Stimulated activated memory B cell treated with anti-CD40 and anti-IgM and Interleukin-4, amounts not matched to agents 10 μg/mL and 1 μg/mL and 100 μg/mL, for 72 hours (primary cell): ENCODE measurements around the gene EME1.
"Not testable (repeated sequence)": the region's sequence is repeated elsewhere in the genome, so short reads cannot be mapped to it uniquely, and the experiment has no call there.

Source experiments
- ATAC-seq: fragments of 150-1000 bp; cut with Tn5 transposase; 2 replicates; pipeline ENCODE4 v1.10.0; 2021
- H3K27ac Mint-ChIP-seq: one replicate; pipeline ENCODE4 v1.8.0; 2022; ENCODE audit warnings: mild to moderate bottlenecking, mixed read lengths
- H3K27me3 Mint-ChIP-seq: one replicate; pipeline ENCODE4 v1.8.0; 2022; ENCODE audit warnings: mixed read lengths
- H3K36me3 Mint-ChIP-seq: one replicate; pipeline ENCODE4 v1.8.0; 2022; ENCODE audit warnings: mixed read lengths
- H3K4me1 Mint-ChIP-seq: one replicate; pipeline ENCODE4 v1.8.0; 2022; ENCODE audit warnings: mixed read lengths
- H3K4me3 Mint-ChIP-seq: one replicate; pipeline ENCODE4 v1.8.0; 2022; ENCODE audit warnings: mild to moderate bottlenecking, moderate library complexity, mixed read lengths
- H3K9me3 Mint-ChIP-seq: one replicate; pipeline ENCODE4 v1.8.0; 2022; ENCODE audit warnings: mixed read lengths

The EME1 gene

GRCh38 chr17:50420419-50421112, 47.5 kb downstream of the EME1 start:
- peaks cover 49% of the 10 kb centered on the region for H3K4me1 Mint-ChIP-seq
- no peaks in the 10 kb centered on the region for H3K27me3 Mint-ChIP-seq
- no peak overlapping the region for H3K4me3 Mint-ChIP-seq
- H3K9me3 Mint-ChIP-seq = peaks cover 7% of the 10 kb centered on the region
- peak overlapping the region; percentile 88 for H3K27ac Mint-ChIP-seq
- no peak for ATAC-seq
- H3K36me3 Mint-ChIP-seq = peaks cover 6% of the 10 kb centered on the region

DNA sequence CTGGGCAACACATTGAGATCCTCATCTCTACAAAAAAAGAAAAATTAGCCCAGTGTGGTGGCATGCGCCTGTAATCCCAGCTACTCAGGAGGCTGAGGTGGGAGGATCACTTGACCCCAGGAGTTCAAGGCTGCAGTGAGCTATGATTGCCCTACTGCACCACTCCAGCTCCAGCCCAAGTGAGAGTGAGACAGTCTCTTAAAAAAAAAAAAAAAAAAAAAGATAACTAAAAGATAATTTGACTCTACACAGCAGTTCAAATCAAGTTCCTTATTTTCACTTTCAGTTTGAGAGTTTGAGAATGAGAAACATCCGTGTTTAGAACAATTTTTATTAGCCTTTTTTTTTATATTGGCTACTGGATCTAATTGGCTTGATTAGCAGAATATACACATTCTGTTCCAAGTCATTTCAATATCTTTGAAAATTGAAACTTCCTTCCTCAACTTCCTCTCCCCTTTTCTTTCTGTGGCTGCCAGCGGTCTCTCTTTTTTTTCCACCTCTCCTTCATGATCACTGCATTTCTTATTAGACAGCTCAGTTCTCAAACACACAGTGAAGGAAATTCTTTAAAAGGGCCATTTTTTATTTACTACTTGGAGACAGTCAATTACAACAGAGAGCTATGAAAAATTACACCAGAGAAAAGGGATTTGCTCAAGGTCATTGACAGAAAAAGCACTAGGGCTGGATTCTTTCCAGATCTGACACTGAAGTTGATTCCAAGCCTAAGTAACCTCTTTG, 48.5 kb downstream of the EME1 start:
- Mint-ChIP-seq H3K4me1 (peaks cover 53% of the 10 kb centered on the region), H3K36me3 (peaks cover 6% of the 10 kb centered on the region), H3K27ac (peak overlapping the region; percentile 88), H3K27me3 (no peaks in the 10 kb centered on the region), H3K4me3 (peak overlapping the region; percentile 55), H3K9me3 (peaks cover 7% of the 10 kb centered on the region)
- ATAC-seq = peak; percentile 69

GRCh38 chr17:50422738-50423137, 49.7 kb downstream of the EME1 start:
- peaks cover 6% of the 10 kb centered on the region for H3K36me3 Mint-ChIP-seq
- peak overlapping the region; percentile 88 for H3K27ac Mint-ChIP-seq
- ATAC-seq = no peak
- no peak overlapping the region for H3K4me3 Mint-ChIP-seq
- H3K4me1 Mint-ChIP-seq = peaks cover 59% of the 10 kb centered on the region
- no peaks in the 10 kb centered on the region for H3K27me3 Mint-ChIP-seq
- peaks cover 7% of the 10 kb centered on the region for H3K9me3 Mint-ChIP-seq

- peaks cover 6% of the 10 kb centered on the region for H3K36me3 Mint-ChIP-seq
- H3K27ac Mint-ChIP-seq = peak overlapping the region; percentile 88
- H3K9me3 Mint-ChIP-seq = peaks cover 7% of the 10 kb centered on the region
- H3K27me3 Mint-ChIP-seq = no peaks in the 10 kb centered on the region
- peaks cover 62% of the 10 kb centered on the region for H3K4me1 Mint-ChIP-seq
- H3K4me3 Mint-ChIP-seq = no peak overlapping the region
- no peak for ATAC-seq
These were observed 50.6 kb downstream of the EME1 start for GRCh38 chr17:50423553-50424159.

- Mint-ChIP-seq H3K27me3 (no peaks in the 10 kb centered on the region), H3K27ac (peak overlapping the region; percentile 88), H3K9me3 (peaks cover under 1% of the 10 kb centered on the region), H3K36me3 (no peaks in the 10 kb centered on the region), H3K4me3 (no peak overlapping the region), H3K4me1 (peaks cover 59% of the 10 kb centered on the region)
- ATAC-seq = no peak
These were observed 51.4 kb downstream of the EME1 start for GRCh38 chr17:50424246-50424995.

DNA sequence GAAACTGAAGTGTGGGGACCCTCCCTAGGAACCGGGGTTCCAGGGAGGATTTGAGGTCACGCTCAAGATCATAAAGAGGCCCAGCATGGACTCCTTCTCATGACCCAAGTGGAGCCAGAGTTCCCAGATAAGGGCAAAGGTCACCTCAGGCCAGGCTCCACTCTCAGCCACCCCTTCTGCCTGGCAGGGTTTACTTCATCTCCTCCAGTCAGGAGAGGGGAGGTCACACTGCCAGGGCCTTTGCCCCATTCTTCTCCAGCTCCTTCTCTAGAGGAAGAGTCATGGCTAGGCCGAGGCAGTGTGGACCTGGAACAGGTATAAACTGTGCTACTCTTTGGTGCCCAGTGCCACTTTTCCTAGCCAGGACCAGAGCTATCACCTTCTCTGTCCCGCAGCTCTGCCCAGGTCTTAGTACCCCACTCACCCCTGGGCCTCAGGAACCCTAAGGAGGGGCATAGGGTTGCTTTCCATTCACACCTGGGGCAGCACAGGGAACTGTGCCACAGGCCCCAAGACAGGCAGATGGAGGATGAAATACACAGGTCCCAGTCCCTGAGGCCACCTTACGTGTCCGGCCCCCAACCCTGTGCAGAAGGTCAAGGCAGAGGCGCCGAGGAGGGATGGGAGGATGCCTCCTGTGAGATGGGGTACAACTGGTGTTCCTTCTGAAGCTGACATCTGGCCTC, 52.1 kb downstream of the EME1 start:
- H3K4me3 Mint-ChIP-seq = peak overlapping the region; percentile 95
- ATAC-seq = peak; percentile 13
- peak overlapping the region; percentile 88 for H3K27ac Mint-ChIP-seq
- no peaks in the 10 kb centered on the region for H3K9me3 Mint-ChIP-seq
- H3K4me1 Mint-ChIP-seq = peaks cover 64% of the 10 kb centered on the region
- no peaks in the 10 kb centered on the region for H3K36me3 Mint-ChIP-seq
- no peaks in the 10 kb centered on the region for H3K27me3 Mint-ChIP-seq

DNA sequence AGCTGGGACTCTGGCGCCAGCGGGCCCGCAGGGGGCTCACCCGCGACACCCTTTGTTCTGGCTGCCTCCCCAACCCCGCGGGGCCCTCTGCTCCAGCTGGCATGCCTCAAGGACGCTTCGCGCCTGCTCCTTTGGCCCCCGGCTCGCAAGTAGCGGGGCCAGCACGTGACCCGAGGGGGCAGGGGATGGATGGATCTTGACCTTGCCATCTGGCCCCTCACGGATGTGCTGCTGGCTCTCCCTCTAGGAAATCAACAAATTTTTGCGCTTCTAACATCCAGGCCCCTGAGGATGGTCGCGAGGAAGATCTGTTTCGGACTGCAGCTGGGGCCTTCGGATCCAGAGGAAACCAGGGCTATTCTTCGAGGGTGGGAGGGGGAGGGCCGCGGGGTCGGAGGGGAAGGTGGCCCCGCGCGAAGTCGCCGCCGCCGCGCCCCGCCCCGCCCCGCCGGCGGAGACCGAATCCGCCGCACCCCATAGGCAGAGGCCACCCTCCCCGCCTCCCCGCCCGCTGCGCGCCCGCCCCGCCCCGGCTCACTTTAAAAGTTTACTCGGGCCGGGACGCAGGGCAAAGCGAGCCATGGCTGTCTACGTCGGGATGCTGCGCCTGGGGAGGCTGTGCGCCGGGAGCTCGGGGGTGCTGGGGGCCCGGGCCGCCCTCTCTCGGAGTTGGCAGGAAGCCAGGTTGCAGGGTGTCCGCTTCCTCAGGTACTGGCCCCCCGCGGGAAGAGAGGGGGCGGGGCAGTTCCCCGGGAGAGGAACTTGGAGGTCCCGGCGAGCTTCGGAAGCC, 52.8 kb downstream of the EME1 start, which contains the start of gene ACSF2:
Gene ACSF2, plus strand, starts transcription at position 537 of the 790 bp plus-strand sequence. Its CDS starts 44 bp downstream, at position 581.
- peak within 1 kb of the TSS; percentile 88 for H3K27ac Mint-ChIP-seq
- peaks cover 59% of the 10 kb centered on the region for H3K4me1 Mint-ChIP-seq
- no peaks in the 10 kb centered on the region for H3K9me3 Mint-ChIP-seq
- ATAC-seq = peak; percentile 90
- no peaks in the 10 kb centered on the region for H3K27me3 Mint-ChIP-seq
- H3K4me3 Mint-ChIP-seq = peak within 1 kb of the TSS; percentile 95
- no peaks in the 10 kb centered on the region for H3K36me3 Mint-ChIP-seq

DNA sequence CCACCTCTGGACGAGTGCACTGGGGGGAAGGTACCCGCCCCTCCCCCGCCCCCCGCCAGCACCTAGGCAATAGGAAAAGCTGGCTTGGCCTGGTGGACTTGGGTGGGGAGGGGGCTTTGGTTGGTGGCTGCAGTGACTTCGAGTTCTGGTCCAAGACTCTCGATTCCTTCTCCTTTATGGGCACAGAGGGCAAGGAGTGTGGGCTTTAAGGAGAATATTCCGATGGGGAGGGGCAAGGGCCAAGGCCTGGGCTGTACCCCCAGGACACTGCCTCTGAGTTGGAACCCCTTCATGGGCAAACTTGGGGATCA, 53.4 kb downstream of the EME1 start:
- H3K4me1 Mint-ChIP-seq = peaks cover 54% of the 10 kb centered on the region
- no peaks in the 10 kb centered on the region for H3K9me3 Mint-ChIP-seq
- no peaks in the 10 kb centered on the region for H3K36me3 Mint-ChIP-seq
- H3K4me3 Mint-ChIP-seq = peak overlapping the region; percentile 82
- peak overlapping the region; percentile 88 for H3K27ac Mint-ChIP-seq
- ATAC-seq = no peak
- H3K27me3 Mint-ChIP-seq = no peaks in the 10 kb centered on the region

GRCh38 chr17:50426814-50427787, 54.1 kb downstream of the EME1 start:
- peak overlapping the region; percentile 82 for H3K4me3 Mint-ChIP-seq
- peaks cover 56% of the 10 kb centered on the region for H3K4me1 Mint-ChIP-seq

GRCh38 chr17:50428126-50428525, 55.1 kb downstream of the EME1 start:
- ATAC-seq, H3K36me3 Mint-ChIP-seq, H3K4me3 Mint-ChIP-seq, H3K27me3 Mint-ChIP-seq, H3K9me3 Mint-ChIP-seq: not testable (repeated sequence)
- H3K4me1 Mint-ChIP-seq = peaks cover 58% of the 10 kb centered on the region
- peak overlapping the region; percentile 88 for H3K27ac Mint-ChIP-seq

More at GRCh38 chr17:50426814-50427787, 54.1 kb downstream of the EME1 start:
- H3K36me3 Mint-ChIP-seq = peaks cover 5% of the 10 kb centered on the region
- ATAC-seq = peak; percentile 53
- no peaks in the 10 kb centered on the region for H3K27me3 Mint-ChIP-seq
- H3K9me3 Mint-ChIP-seq = no peaks in the 10 kb centered on the region
- H3K27ac Mint-ChIP-seq = peak overlapping the region; percentile 88

GRCh38 chr17:50428831-50429424, 55.9 kb downstream of the EME1 start:
- Mint-ChIP-seq H3K36me3 (peaks cover 5% of the 10 kb centered on the region), H3K9me3 (no peaks in the 10 kb centered on the region), H3K4me3 (no peak overlapping the region), H3K4me1 (peaks cover 54% of the 10 kb centered on the region), H3K27ac (no peak overlapping the region), H3K27me3 (no peaks in the 10 kb centered on the region)
- no peak for ATAC-seq

DNA sequence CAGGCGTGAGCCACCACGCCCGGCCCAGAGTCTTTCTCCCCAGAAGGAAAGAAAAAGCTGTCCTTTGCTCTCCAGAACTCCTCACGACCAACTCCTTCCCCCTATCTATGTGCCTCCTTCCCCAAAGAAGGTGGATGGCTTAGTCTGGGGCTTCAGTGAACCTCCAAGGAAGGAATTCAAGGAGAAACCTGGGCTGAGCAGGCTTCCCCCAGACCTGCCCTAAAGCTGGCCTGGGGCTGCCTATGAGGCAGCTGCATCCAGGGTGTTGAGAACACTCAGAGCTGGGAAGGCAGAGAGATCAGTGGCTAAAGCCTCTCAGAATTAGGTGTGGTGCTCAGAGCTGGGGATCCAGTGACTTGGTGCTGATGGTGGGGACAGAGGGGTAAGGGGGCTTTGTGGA, 56.8 kb downstream of the EME1 start:
- no peaks in the 10 kb centered on the region for H3K27me3 Mint-ChIP-seq
- peaks cover 5% of the 10 kb centered on the region for H3K36me3 Mint-ChIP-seq
- H3K4me3 Mint-ChIP-seq = no peak overlapping the region
- peak overlapping the region; percentile 14 for H3K27ac Mint-ChIP-seq
- peaks cover 51% of the 10 kb centered on the region for H3K4me1 Mint-ChIP-seq
- H3K9me3 Mint-ChIP-seq = no peaks in the 10 kb centered on the region
- ATAC-seq = no peak
